Esophagus muscularis mucosa (tissue), 4 donors: ENCODE data around the gene NRXN3. TPM values are rescaled to one million over a fixed set of nuclear protein-coding genes. Genes with fewer than 3 reads are reported as not detected.
A peak's percentile ranks its signal among the peaks of the same experiment; 100 is the strongest.

Experiments used
- DNase-seq: peaks from one replicate; pipeline ENCODE4 v3.0.0-alpha.2; 2017; ENCODE audit errors: extremely low spot score
- H3K27ac ChIP-seq, 4 donors: fragments of 200-600 bp; sonication (generic); replicated peaks in 1 of 4; 1 replicate in 3 of 4; 2 replicates in 1 of 4; pipeline ENCODE4 v1.5.1; 2016 to 2019; ENCODE audit warnings: mild to moderate bottlenecking in 1 of 4
- H3K27me3 ChIP-seq, 4 donors: fragments of 200-600 bp; sonication (generic); one replicate each; pipeline versions ENCODE4 v1.5.1 to v1.6.0; 2016 to 2019
- H3K36me3 ChIP-seq, 4 donors: fragments of 200-600 bp; sonication (generic); one replicate each; pipeline ENCODE4 v1.5.1; 2016 to 2019
- H3K4me1 ChIP-seq, 4 donors: fragments of 200-600 bp; sonication (generic); one replicate each; pipeline ENCODE4 v1.5.1; 2016 to 2019
- H3K4me3 ChIP-seq, 4 donors: fragments of 200-600 bp; sonication (generic); 1 replicate in 2 of 4; 2 replicates in 2 of 4; pipeline ENCODE4 v1.5.1; 2016 to 2019; ENCODE audit warnings: mild to moderate bottlenecking in 4 of 4, moderate library complexity in 1 of 4
- H3K9me3 ChIP-seq, 4 donors: fragments of 200-600 bp; sonication (generic); 1 replicate in 3 of 4; 2 replicates in 1 of 4; pipeline ENCODE4 v1.5.1; 2016 to 2019
- CTCF ChIP-seq, 3 experiments: fragments of 200-600 bp in 2 of 3; fragments of 450-650 bp in 1 of 3; sonication (generic) in 2 of 3; IDR thresholded peaks; one replicate each; pipeline ENCODE4 v1.5.1; 2017 to 2019; ENCODE audit warnings: antibody characterized with exemption in 3 of 3, mild to moderate bottlenecking in 2 of 3, moderate library complexity in 1 of 3
- EP300 ChIP-seq: sonication (generic); formaldehyde crosslinking; IDR thresholded peaks from one replicate; pipeline ENCODE4 v1.6.1; 2017; ENCODE audit warnings: antibody characterized with exemption
- POLR2A ChIP-seq: fragments of 450-650 bp; IDR thresholded peaks from one replicate; pipeline ENCODE4 v1.6.1; 2017; ENCODE audit warnings: antibody characterized with exemption, moderate library complexity, mild to moderate bottlenecking, low read depth
- POLR2AphosphoS5 ChIP-seq, 2 donors: sonication (generic); formaldehyde crosslinking; IDR thresholded peaks; one replicate each; pipeline ENCODE4 v1.6.1; 2017; ENCODE audit warnings: antibody characterized with exemption in 2 of 2
- WGBS: methylation state at CpG from one replicate; pipeline ENCODE4 v1.1.5; 2018; 5-methylcytosine and 5-hydroxymethylcytosine counted together
- intact Hi-C: fragments of 100-400 bp; cut with DNase I; formaldehyde crosslinking; loops from one replicate; pipeline ENCODE4 v1.15.1; 2023
- total RNA-seq, 4 donors: library from RNA; depleted of rRNA; stranded (reverse); fragments of >200 nt; gene quantifications; one replicate each; pipeline versions ENCODE4 v1.1.0 to v1.2.1, GENCODE V29; 2016

The NRXN3 gene
- total RNA-seq, 4 donors from 2014 or later, result 71.1 to 159 (median 122) TPM

DNA sequence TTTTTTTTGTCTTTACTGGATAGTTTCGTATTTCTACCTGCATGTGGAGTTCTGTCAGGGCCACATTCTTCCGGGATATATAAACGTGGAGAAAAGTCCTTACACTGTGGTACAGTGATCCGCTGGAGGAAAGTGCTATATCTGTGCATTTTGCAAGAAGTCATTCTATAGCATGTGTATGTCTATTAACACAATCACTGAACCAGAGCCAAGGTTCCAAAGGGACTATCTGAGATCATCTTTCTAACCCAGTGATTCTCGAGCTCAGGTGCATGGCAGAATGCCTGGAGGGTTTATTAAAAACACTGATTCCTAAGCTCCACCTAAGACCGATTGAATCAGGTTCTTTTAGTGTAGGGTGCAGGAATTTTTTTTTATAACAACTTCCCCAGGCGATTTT, 354.0 kb downstream of the NRXN3 start:
- peak; percentile 70 for DNase-seq
- Histone ChIP-seq H3K4me3 (no peak overlapping the region), H3K27ac (no peak overlapping the region), H3K27me3 (no peaks in the 10 kb centered on the region), H3K36me3 (no peaks in the 10 kb centered on the region), H3K4me1 (no peaks in the 10 kb centered on the region), H3K9me3 (no peaks in the 10 kb centered on the region)
- WGBS, result 81% methylated on average over 7 of the region's 7 CpGs
- TF ChIP-seq CTCF (IDR thresholded peaks at IDR 0.05) (no peak), POLR2A (no peak), POLR2AphosphoS5 (IDR thresholded peaks at IDR 0.05) (no peak), EP300 (no peak)
- intact Hi-C loops, result no loop called here

GRCh38 chr14:78524766-78525165, 354.6 kb downstream of the NRXN3 start:
- WGBS, result 90% methylated on average over 5 of the region's 5 CpGs
- peak; percentile 5 for DNase-seq
- H3K9me3 ChIP-seq, result no peaks in the 10 kb centered on the region
- no peak overlapping the region for H3K4me3 ChIP-seq
- H3K27me3 ChIP-seq, result no peaks in the 10 kb centered on the region
- H3K4me1 ChIP-seq, result no peaks in the 10 kb centered on the region
- TF ChIP-seq POLR2A, result no peak
- TF ChIP-seq POLR2AphosphoS5 (IDR thresholded peaks at IDR 0.05), result no peak
- TF ChIP-seq CTCF (IDR thresholded peaks at IDR 0.05), result no peak
- no peak for TF ChIP-seq EP300
- H3K36me3 ChIP-seq, result no peaks in the 10 kb centered on the region
- no peak overlapping the region for H3K27ac ChIP-seq
- intact Hi-C loops, result no loop called here

DNA sequence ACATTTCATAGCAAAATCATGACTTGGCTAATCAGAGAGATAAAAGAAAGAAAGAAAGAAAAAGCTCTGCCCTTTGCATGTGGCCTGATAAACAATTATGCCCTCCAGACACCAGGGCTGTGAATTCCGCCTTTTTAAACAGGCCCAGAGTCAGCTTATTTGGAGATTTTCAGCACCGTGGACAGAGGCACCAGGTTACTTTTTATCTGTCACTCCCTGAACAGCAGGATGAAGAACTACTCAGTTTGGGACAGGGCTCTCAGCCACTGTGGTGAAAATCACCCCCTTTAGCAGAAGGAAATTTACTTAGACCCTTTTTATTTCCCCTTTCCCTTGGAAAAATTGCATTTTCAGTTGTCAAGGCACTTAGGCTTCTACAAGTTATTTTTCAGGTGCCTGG, 359.9 kb downstream of the NRXN3 start:
- 2% methylated on average over 2 of the region's 2 CpGs for WGBS
- Histone ChIP-seq H3K36me3 (no peaks in the 10 kb centered on the region), H3K9me3 (no peaks in the 10 kb centered on the region), H3K4me1 (no peaks in the 10 kb centered on the region), H3K4me3 (no peak overlapping the region), H3K27me3 (no peaks in the 10 kb centered on the region), H3K27ac (no peak overlapping the region)
- no peak for TF ChIP-seq POLR2A
- TF ChIP-seq POLR2AphosphoS5 (IDR thresholded peaks at IDR 0.05), result no peak
- no peak for TF ChIP-seq CTCF (IDR thresholded peaks at IDR 0.05)
- TF ChIP-seq EP300, result no peak
- intact Hi-C loops, result no loop called here
- peak; percentile 10 for DNase-seq

DNA sequence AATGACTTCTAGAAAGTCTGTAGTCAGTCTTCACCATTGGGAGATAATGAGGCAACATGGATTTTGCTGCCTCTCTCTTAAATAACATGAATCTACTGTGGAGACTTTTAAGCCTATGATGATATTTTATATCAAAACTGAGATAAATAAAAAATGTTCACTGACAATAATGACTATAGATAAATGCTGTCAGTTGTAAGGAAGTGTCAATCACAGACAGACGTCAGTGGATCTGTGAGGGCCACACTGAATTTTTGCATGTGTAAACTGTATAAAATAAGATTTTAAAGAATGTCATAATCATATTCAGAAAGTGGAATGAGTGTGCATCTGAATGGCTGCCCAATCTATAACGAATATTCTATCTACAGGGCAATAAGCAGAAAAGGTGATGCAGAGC, 364.0 kb downstream of the NRXN3 start:
- WGBS, result 68% methylated on average over 2 of the region's 2 CpGs
- no peaks in the 10 kb centered on the region for H3K27me3 ChIP-seq
- intact Hi-C loops, result no loop called here

More for the DNA sequence above, 364.0 kb downstream of the NRXN3 start:
- no peak overlapping the region for H3K4me3 ChIP-seq
- DNase-seq, result no peak
- no peaks in the 10 kb centered on the region for H3K36me3 ChIP-seq
- H3K4me1 ChIP-seq, result no peaks in the 10 kb centered on the region
- no peak for TF ChIP-seq POLR2AphosphoS5 (IDR thresholded peaks at IDR 0.05)
- no peak for TF ChIP-seq POLR2A
- no peak for TF ChIP-seq CTCF (IDR thresholded peaks at IDR 0.05)
- no peak overlapping the region for H3K27ac ChIP-seq
- H3K9me3 ChIP-seq, result no peaks in the 10 kb centered on the region
